Rectal smooth muscle tissue (tissue), 1 donor: Measurements from ENCODE around the gene SSR4.

ENCODE experiments used
- H3K27ac ChIP-seq: one replicate; pipeline ENCODE4 v1.7.0; 2013; ENCODE audit warnings: low read depth, low read length, inconsistent platforms
- H3K27me3 ChIP-seq: one replicate; pipeline ENCODE4 v1.7.0; 2013; ENCODE audit warnings: low read length; ENCODE audit not compliant: control insufficient read depth, insufficient read depth
- H3K36me3 ChIP-seq: one replicate; pipeline ENCODE4 v1.7.0; 2013; ENCODE audit warnings: low read length; ENCODE audit not compliant: control insufficient read depth, insufficient read depth
- H3K4me1 ChIP-seq: one replicate; pipeline ENCODE4 v1.7.0; 2013; ENCODE audit warnings: low read length; ENCODE audit not compliant: control insufficient read depth, insufficient read depth
- H3K4me3 ChIP-seq: one replicate; pipeline ENCODE4 v1.7.0; 2013; ENCODE audit warnings: low read length
- H3K9ac ChIP-seq: one replicate; pipeline ENCODE4 v1.7.0; 2013; ENCODE audit warnings: low read length

SSR4 gene

GRCh38 chrX:153779891-153780677 is 14.4 kb upstream of the SSR4 start:
- H3K27ac ChIP-seq = peak overlapping the region; percentile 72
- peaks cover 3% of the 10 kb centered on the region for H3K4me1 ChIP-seq
- no peaks in the 10 kb centered on the region for H3K36me3 ChIP-seq
- no peak overlapping the region for H3K9ac ChIP-seq
- no peak overlapping the region for H3K4me3 ChIP-seq
- peaks cover 7% of the 10 kb centered on the region for H3K27me3 ChIP-seq

- Histone ChIP-seq H3K27me3 (peaks cover 7% of the 10 kb centered on the region), H3K9ac (no peak within 1 kb of the TSS), H3K36me3 (no peaks in the 10 kb centered on the region), H3K27ac (peak within 1 kb of the TSS; percentile 72), H3K4me3 (no peak within 1 kb of the TSS), H3K4me1 (peaks cover 3% of the 10 kb centered on the region)
Observed at GRCh38 chrX:153780678-153781427, 13.6 kb upstream of the SSR4 start, which contains the start of gene SRPK3. TSS of gene SRPK3 (plus strand) at chrX:153781041. CDS start at chrX:153781087, 46 bp downstream.

GRCh38 chrX:153781428-153782047 is 12.9 kb upstream of the SSR4 start:
- no peak overlapping the region for H3K4me3 ChIP-seq
- peaks cover 7% of the 10 kb centered on the region for H3K27me3 ChIP-seq
- no peak overlapping the region for H3K9ac ChIP-seq
- H3K27ac ChIP-seq = peak overlapping the region; percentile 72
- no peaks in the 10 kb centered on the region for H3K36me3 ChIP-seq
- H3K4me1 ChIP-seq = peaks cover 3% of the 10 kb centered on the region

GRCh38 chrX:153782313-153782712 is 12.2 kb upstream of the SSR4 start:
- Histone ChIP-seq H3K4me1 (peaks cover 3% of the 10 kb centered on the region), H3K4me3 (no peak overlapping the region), H3K27me3 (peaks cover 7% of the 10 kb centered on the region), H3K9ac (no peak overlapping the region), H3K27ac (peak overlapping the region; percentile 72), H3K36me3 (no peaks in the 10 kb centered on the region)

GRCh38 chrX:153782871-153783270 is 11.6 kb upstream of the SSR4 start:
- Histone ChIP-seq H3K27ac (no peak overlapping the region), H3K36me3 (no peaks in the 10 kb centered on the region), H3K27me3 (peaks cover 7% of the 10 kb centered on the region), H3K9ac (no peak overlapping the region), H3K4me3 (no peak overlapping the region), H3K4me1 (peaks cover 3% of the 10 kb centered on the region)

GRCh38 chrX:153783378-153784013 is 11.0 kb upstream of the SSR4 start:
- no peaks in the 10 kb centered on the region for H3K36me3 ChIP-seq
- no peak overlapping the region for H3K9ac ChIP-seq
- H3K27ac ChIP-seq = no peak overlapping the region
- H3K4me3 ChIP-seq = no peak overlapping the region
- H3K4me1 ChIP-seq = peaks cover 3% of the 10 kb centered on the region
- peaks cover 7% of the 10 kb centered on the region for H3K27me3 ChIP-seq

- Histone ChIP-seq H3K27ac (no peak overlapping the region), H3K27me3 (peaks cover 7% of the 10 kb centered on the region), H3K9ac (no peak overlapping the region), H3K36me3 (no peaks in the 10 kb centered on the region), H3K4me3 (no peak overlapping the region), H3K4me1 (peaks cover 3% of the 10 kb centered on the region)
Observed at GRCh38 chrX:153784325-153784967, 10.0 kb upstream of the SSR4 start.

- H3K36me3 ChIP-seq = no peaks in the 10 kb centered on the region
Observed at GRCh38 chrX:153786669-153787068, 7.8 kb upstream of the SSR4 start.

GRCh38 chrX:153789654-153790053 is 4.8 kb upstream of the SSR4 start:
- Histone ChIP-seq H3K36me3 (no peaks in the 10 kb centered on the region), H3K27ac (no peak overlapping the region), H3K4me1 (peaks cover 8% of the 10 kb centered on the region), H3K9ac (no peak overlapping the region), H3K4me3 (no peak overlapping the region), H3K27me3 (peaks cover 6% of the 10 kb centered on the region)

More at GRCh38 chrX:153786669-153787068, 7.8 kb upstream of the SSR4 start:
- H3K9ac ChIP-seq = no peak overlapping the region
- no peaks in the 10 kb centered on the region for H3K4me1 ChIP-seq
- H3K27me3 ChIP-seq = no peaks in the 10 kb centered on the region
- H3K27ac ChIP-seq = no peak overlapping the region
- no peak overlapping the region for H3K4me3 ChIP-seq

GRCh38 chrX:153791104-153791852 is 3.2 kb upstream of the SSR4 start:
- Histone ChIP-seq H3K27ac (no peak overlapping the region), H3K36me3 (no peaks in the 10 kb centered on the region), H3K4me3 (no peak overlapping the region), H3K9ac (no peak overlapping the region), H3K27me3 (peaks cover 6% of the 10 kb centered on the region), H3K4me1 (peaks cover 13% of the 10 kb centered on the region)

GRCh38 chrX:153792368-153792767 is 2.1 kb upstream of the SSR4 start:
- Histone ChIP-seq H3K4me3 (no peak overlapping the region), H3K9ac (peak overlapping the region; percentile 35), H3K4me1 (peaks cover 13% of the 10 kb centered on the region), H3K27me3 (peaks cover 6% of the 10 kb centered on the region), H3K36me3 (no peaks in the 10 kb centered on the region), H3K27ac (no peak overlapping the region)
